Activated CD4-positive, alpha-beta T cell treated with anti-CD3 and anti-CD28 coated beads, Interleukin-2, amount 10 ng/mL, durations not matched to agents 24 days and 14 days (primary cell): Measurements from ENCODE around the gene PPP1R8. TPM values are rescaled to one million over a fixed set of nuclear protein-coding genes. Genes with fewer than 3 reads are reported as not detected.
"Not testable (repeated sequence)": the region's sequence is repeated elsewhere in the genome, so short reads cannot be mapped to it uniquely, and the experiment has no call there.

ENCODE experiments used
- DNase-seq: peaks from one replicate; pipeline ENCODE4 v3.0.0; 2022
- H3K27ac Mint-ChIP-seq: one replicate; pipeline ENCODE4 v1.8.0; 2022; ENCODE audit warnings: mild to moderate bottlenecking, mixed read lengths
- H3K27me3 Mint-ChIP-seq: one replicate; pipeline ENCODE4 v1.8.0; 2022; ENCODE audit warnings: mixed read lengths
- H3K36me3 Mint-ChIP-seq: one replicate; pipeline ENCODE4 v1.8.0; 2022; ENCODE audit warnings: low read depth, mild to moderate bottlenecking, mixed read lengths
- H3K4me1 Mint-ChIP-seq: one replicate; pipeline ENCODE4 v1.8.0; 2021; ENCODE audit warnings: mixed read lengths
- H3K4me3 Mint-ChIP-seq: one replicate; pipeline ENCODE4 v1.8.0; 2022; ENCODE audit warnings: mild to moderate bottlenecking, moderate library complexity, mixed read lengths
- H3K9me3 Mint-ChIP-seq: one replicate; pipeline ENCODE4 v1.8.0; 2021; ENCODE audit warnings: mixed read lengths
- intact Hi-C: fragments of 100-400 bp; cut with micrococcal nuclease; formaldehyde crosslinking; loops from one replicate; pipeline ENCODE4 v1.15.1; 2023
- total RNA-seq: library from RNA; stranded (reverse); gene quantifications from 2 replicates; pipeline ENCODE4 v1.2.3, GENCODE V29; 2022

PPP1R8 gene
- total RNA-seq, 1 donor from 2014 or later: 80.3 TPM

DNA sequence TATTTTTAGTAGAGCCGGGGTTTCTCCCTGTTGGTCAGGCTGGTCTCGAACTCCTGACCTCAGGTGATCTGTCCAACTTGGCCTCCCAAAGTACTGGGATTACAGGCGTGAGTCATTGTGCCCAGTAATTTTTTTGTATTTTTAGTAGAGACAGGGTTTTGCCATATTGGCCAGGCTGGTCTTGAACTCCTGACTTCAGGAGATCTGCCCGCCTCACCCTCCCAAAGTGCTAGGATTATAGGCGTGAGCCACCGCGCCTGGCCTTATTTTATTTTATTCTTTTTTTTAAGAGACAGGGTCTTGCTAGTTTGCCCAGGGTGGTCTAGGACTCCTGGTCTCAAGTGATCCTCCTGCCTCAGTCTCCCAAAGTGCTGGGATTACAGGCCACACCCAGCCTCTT lies 40.5 kb downstream of the PPP1R8 start:
- H3K4me3 Mint-ChIP-seq, H3K36me3 Mint-ChIP-seq, intact Hi-C loops, H3K27ac Mint-ChIP-seq, DNase-seq, H3K9me3 Mint-ChIP-seq, H3K27me3 Mint-ChIP-seq: not testable (repeated sequence)
- peaks cover 39% of the 10 kb centered on the region for H3K4me1 Mint-ChIP-seq

DNA sequence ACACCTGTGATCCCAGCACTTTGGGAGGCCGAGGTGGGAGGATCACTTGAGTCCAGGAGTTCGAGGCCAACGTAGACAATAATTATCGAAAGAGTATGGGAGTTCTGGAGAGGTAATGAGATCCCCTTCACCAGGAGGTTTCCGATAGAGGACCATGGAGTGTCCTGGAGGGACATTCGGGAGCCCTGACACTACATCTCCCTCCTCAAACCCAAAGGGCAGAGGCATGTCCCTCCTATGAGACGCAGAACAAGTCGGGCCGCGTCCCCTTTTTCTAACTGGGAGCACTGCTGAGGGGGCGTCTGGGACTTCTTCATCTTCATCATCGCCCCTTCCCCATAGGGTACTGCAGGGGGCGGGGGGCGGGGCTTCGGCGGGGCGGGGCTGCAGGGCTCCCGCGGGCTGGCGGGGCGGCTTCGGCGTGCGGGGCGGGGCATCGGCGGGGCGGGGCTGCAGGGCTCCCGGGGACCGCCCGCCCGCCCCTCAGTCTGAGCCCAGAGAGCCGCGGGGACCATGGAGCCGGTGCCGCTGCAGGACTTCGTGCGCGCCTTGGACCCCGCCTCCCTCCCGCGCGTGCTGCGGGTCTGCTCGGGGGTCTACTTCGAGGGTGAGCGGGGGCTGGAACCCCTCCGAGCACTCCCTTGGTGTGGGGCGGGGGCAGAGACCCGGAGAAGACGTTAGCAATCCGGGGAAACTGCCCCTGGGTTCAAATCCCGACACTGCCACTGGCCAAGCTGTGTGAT lies 41.6 kb downstream of the PPP1R8 start, which contains the start of gene THEMIS2:
THEMIS2 (plus strand) TSS at position 486 of the 743 bp plus-strand sequence; CDS start at position 514, 28 bp downstream.
- DNase-seq: peak; percentile 92
- Mint-ChIP-seq H3K36me3 (peaks cover 12% of the 10 kb centered on the region), H3K4me3 (peak within 1 kb of the TSS; percentile 90), H3K9me3 (no peaks in the 10 kb centered on the region), H3K27ac (peak within 1 kb of the TSS; percentile 82), H3K27me3 (no peaks in the 10 kb centered on the region), H3K4me1 (peaks cover 39% of the 10 kb centered on the region)
- intact Hi-C loops: no loop called here

DNA sequence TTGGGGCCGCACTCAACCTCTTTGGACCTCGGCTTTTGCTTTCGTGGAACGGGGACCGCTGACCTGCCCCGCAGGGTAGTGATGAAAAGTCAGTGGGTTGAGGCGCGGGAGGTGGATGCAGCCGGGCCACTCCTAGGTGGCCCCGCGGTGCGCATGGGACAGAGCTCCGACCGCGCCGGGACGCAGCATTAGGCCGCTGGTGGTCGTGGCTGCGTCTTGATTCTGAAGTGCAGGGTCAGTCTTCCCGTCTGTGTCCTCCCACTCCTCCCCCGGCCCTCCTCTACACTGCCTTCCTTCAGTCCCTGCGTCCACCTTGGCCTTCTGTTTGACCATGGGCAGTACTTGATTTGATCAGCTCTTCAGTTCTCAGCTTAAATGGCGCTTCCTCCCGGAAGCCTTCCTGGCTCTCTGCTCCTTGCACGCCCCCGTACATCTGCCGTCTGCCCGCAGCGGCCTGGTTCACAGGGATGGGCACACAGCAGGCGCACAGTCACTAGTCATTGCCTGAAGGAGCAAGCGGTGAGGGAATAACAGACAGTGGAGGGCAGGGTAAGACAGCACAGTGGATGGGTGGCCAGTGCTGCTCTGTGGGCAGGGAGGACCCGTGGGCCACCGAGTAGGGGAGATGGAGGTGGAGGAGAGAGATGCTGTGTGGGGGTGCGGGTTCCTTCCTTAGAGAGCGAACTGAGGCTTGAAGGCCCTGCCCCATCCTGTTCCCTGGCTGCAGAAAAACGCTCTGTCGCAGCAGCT lies 42.4 kb downstream of the PPP1R8 start:
- no peaks in the 10 kb centered on the region for H3K9me3 Mint-ChIP-seq
- intact Hi-C loops: no loop called here
- peak; percentile 82 for DNase-seq
- H3K36me3 Mint-ChIP-seq: peaks cover 12% of the 10 kb centered on the region
- peaks cover 39% of the 10 kb centered on the region for H3K4me1 Mint-ChIP-seq
- H3K27me3 Mint-ChIP-seq: no peaks in the 10 kb centered on the region
- peak overlapping the region; percentile 82 for H3K27ac Mint-ChIP-seq
- peak overlapping the region; percentile 90 for H3K4me3 Mint-ChIP-seq

DNA sequence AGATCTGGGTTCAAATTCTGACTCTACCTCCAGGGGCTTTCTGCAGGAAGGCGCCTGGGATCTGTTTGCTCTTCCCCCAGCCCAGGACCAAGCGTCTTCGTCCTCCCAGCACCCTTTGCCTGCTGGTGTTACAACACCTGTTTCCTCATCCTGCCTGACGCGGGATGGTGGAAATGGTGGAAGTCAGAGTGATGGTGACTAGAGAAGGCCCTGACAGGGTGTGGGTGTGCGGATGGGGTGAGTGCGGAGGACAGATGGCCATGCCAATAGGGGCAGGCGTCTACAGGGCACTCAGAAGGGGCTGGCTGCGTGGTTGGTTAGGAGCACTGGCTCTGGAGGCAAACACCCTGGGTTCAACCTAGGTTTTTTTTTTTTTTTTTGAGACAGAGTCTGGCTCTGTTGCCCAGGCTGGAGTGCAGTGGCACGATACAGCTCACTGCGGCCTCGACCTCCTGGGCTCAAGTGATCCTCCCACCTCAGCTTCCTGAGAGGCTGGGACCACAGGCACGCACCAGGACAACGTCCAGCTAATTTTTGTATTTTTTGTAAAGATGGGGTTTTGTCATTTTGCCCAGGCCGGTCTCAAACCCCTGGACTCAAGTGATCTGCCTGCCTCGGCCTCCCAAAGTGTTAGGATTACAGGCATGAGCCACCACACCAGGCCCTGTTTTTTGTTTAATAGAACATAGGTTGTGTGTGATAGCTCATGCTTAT lies 43.2 kb downstream of the PPP1R8 start:
- Mint-ChIP-seq H3K27me3 (no peaks in the 10 kb centered on the region), H3K4me1 (peaks cover 40% of the 10 kb centered on the region), H3K4me3 (peak overlapping the region; percentile 90), H3K27ac (peak overlapping the region; percentile 82), H3K36me3 (peaks cover 19% of the 10 kb centered on the region), H3K9me3 (no peaks in the 10 kb centered on the region)
- peak; percentile 71 for DNase-seq
- intact Hi-C loops: no loop called here

DNA sequence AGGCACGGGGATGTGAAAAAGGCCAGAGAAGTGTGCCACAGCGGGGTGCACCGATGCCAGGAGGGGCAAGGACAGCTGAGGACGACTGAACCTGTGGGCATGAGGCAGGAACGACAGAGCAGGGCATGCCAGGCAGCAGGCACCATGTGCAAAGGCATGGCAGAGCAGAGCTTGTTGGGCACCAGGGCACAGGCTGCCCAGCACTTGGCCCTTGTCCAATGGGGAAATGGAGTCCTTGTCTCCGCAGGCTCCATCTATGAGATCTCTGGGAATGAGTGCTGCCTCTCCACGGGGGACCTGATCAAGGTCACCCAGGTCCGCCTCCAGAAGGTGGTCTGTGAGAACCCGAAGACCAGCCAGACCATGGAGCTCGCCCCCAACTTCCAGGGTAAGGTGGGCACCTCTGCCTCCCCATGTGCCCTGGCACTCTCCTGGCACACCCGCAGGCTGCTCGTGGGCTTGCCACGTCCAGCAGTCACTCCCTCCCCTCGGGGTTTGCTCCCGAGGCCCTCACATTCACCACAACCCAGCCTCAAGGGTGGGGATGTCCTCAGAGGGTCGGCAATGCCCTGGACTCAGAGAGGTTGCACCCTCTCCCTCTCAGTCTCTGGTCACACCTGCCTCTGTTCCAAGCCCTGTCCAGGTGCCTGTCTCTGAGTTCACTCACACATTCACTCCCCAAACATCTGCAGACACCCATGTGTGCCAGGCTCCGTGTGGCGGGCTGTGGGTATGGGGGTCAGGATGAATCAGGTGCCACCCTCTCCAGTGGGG lies 45.9 kb downstream of the PPP1R8 start:
- no peak for DNase-seq
- H3K9me3 Mint-ChIP-seq: no peaks in the 10 kb centered on the region
- H3K4me1 Mint-ChIP-seq: peaks cover 36% of the 10 kb centered on the region
- H3K4me3 Mint-ChIP-seq: no peak overlapping the region
- intact Hi-C loops: no loop called here
- H3K27ac Mint-ChIP-seq: peak overlapping the region; percentile 9
- H3K27me3 Mint-ChIP-seq: no peaks in the 10 kb centered on the region
- H3K36me3 Mint-ChIP-seq: peaks cover 34% of the 10 kb centered on the region

DNA sequence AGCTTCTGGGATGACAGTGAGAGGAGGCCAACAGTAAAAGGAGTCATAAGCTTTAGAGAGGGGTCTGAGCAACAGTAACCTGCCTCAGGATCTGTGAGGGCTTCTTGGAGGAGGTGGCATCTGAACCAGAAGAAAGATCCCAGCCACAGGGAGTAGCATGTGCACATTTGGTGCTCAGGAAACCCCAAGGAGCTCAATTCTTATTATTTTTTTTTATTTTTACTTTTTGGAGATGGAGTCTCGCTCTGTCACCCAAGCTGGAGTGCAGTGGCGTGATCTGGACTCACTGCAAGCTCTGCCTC lies 46.5 kb downstream of the PPP1R8 start:
- Mint-ChIP-seq H3K27ac (peak overlapping the region; percentile 9), H3K27me3 (no peaks in the 10 kb centered on the region), H3K4me1 (peaks cover 32% of the 10 kb centered on the region), H3K9me3 (no peaks in the 10 kb centered on the region), H3K36me3 (peaks cover 36% of the 10 kb centered on the region), H3K4me3 (no peak overlapping the region)
- intact Hi-C loops: no loop called here
- no peak for DNase-seq

DNA sequence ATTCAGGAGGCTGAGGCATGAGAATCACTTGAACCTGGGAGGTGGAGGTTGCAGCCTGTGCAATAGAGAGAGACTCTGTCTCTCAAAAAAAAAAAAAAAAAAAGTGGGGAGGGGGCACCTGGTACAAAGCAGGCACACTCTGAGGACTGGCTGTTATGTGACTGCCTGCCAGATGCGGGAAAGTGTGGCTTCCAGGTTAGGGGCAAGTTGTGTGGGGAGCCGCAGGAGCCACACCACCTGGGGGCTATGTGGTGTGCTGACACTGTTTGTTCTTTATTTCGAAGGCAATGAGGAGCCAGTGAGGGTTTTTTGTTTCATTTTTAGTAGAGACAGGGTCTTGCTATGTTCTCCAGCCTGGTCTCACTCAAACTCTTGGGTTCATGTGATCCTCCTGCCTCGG lies 47.5 kb downstream of the PPP1R8 start:
- peaks cover 42% of the 10 kb centered on the region for H3K36me3 Mint-ChIP-seq
- DNase-seq: no peak
- no peaks in the 10 kb centered on the region for H3K9me3 Mint-ChIP-seq
- no peak overlapping the region for H3K4me3 Mint-ChIP-seq
- no peaks in the 10 kb centered on the region for H3K27me3 Mint-ChIP-seq
- intact Hi-C loops: no loop called here
- H3K27ac Mint-ChIP-seq: peak overlapping the region; percentile 60
- H3K4me1 Mint-ChIP-seq: peaks cover 30% of the 10 kb centered on the region

DNA sequence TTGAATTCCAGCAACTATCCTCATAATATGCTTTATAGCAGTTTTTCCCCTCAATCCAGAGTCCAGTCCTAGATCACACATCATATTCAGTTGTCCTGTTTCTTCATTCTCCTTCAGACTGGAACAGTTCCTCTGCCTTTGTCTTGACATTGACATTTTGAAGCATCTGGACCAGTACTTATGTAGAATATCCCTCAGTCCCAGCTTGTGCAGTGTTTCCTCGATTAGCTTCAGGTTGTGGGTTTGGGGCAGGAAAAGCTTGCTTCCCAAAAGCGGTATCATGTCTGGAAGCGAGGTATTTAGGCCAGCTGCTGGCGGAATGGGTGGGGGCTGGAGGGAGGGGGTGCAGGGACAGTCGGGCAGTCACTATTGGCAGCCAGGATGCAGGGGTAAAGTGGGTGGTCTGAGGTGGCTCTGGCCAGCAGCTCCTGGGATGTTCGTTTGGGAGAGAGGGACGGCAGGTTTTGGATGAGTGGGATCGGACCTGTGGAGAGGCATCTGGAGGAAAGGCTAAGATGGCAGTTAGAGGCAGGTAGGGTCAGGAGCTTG lies 48.3 kb downstream of the PPP1R8 start:
- Mint-ChIP-seq H3K36me3 (peaks cover 47% of the 10 kb centered on the region), H3K9me3 (no peaks in the 10 kb centered on the region), H3K27me3 (no peaks in the 10 kb centered on the region), H3K4me3 (no peak overlapping the region), H3K4me1 (peaks cover 30% of the 10 kb centered on the region), H3K27ac (peak overlapping the region; percentile 45)
- intact Hi-C loops: no loop called here
- DNase-seq: no peak

DNA sequence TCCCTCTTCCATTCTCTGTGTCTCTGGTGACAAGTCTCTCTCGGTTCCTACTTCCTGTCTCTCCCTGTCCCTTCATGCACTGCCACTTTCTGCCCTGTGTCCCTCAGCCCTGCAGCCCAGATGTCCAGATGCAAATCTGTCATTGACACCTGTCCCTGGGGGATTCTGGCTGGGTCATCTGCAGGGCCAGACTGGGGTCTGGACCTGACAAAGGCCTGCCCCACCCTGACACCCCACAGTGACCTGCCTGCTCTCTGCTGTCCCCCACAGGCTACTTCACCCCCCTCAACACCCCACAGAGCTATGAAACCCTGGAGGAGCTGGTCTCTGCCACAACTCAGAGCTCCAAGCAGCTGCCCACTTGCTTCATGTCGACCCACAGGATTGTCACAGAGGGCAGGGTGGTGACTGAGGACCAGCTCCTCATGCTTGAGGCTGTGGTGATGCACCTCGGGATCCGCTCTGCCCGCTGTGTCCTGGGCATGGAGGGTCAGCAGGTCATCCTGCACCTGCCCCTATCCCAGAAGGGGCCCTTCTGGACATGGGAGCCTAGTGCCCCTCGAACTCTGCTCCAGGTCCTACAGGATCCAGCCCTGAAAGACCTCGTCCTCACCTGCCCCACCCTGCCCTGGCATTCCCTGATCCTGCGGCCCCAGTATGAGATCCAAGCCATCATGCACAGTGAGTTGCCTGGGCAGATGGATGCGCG lies 48.9 kb downstream of the PPP1R8 start:
- Mint-ChIP-seq H3K9me3 (no peaks in the 10 kb centered on the region), H3K36me3 (peaks cover 54% of the 10 kb centered on the region), H3K4me1 (peaks cover 37% of the 10 kb centered on the region), H3K27me3 (no peaks in the 10 kb centered on the region), H3K4me3 (no peak overlapping the region), H3K27ac (no peak overlapping the region)
- intact Hi-C loops: no loop called here
- DNase-seq: no peak

DNA sequence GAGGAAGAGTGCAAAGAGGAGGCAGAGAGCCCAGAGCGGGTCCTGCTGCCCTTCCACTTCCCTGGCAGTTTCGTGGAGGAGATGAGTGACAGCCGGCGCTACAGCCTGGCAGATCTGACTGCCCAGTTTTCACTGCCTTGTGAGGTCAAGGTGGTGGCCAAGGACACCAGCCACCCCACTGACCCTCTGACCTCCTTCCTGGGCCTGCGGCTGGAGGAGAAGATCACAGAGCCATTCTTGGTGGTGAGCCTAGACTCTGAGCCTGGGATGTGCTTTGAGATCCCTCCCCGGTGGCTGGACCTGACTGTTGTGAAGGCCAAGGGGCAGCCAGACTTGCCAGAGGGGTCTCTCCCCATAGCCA lies 51.9 kb downstream of the PPP1R8 start:
- peaks cover 71% of the 10 kb centered on the region for H3K36me3 Mint-ChIP-seq
- peaks cover 54% of the 10 kb centered on the region for H3K4me1 Mint-ChIP-seq
- H3K9me3 Mint-ChIP-seq: no peaks in the 10 kb centered on the region
- H3K27ac Mint-ChIP-seq: peak overlapping the region; percentile 62
- H3K27me3 Mint-ChIP-seq: no peaks in the 10 kb centered on the region
- DNase-seq: no peak
- intact Hi-C loops: no loop called here
- no peak overlapping the region for H3K4me3 Mint-ChIP-seq

DNA sequence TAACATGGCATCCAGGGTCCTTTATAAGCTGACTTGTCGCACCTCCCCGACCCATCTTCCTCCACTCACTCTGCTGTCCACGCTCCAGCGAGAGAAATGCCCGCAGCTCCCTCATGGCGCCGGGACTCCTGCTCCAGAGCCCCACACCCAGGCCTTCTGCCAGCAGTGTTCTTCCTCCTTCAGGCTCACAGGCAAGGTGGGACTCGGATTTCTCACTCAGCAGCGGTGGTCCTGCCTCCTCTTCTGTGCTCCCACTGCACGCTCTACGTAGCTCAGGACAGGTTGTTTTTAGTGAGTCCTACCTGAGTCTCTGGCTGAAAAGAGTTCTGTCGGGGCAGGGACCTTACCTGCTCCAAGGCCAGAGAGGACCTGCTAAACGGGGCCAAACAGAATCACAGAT lies 53.0 kb downstream of the PPP1R8 start:
- H3K27ac Mint-ChIP-seq: peak overlapping the region; percentile 76
- peaks cover 54% of the 10 kb centered on the region for H3K4me1 Mint-ChIP-seq
- no peak overlapping the region for H3K4me3 Mint-ChIP-seq
- DNase-seq: no peak
- peaks cover 71% of the 10 kb centered on the region for H3K36me3 Mint-ChIP-seq
- intact Hi-C loops: no loop called here
- H3K9me3 Mint-ChIP-seq: no peaks in the 10 kb centered on the region
- H3K27me3 Mint-ChIP-seq: no peaks in the 10 kb centered on the region

DNA sequence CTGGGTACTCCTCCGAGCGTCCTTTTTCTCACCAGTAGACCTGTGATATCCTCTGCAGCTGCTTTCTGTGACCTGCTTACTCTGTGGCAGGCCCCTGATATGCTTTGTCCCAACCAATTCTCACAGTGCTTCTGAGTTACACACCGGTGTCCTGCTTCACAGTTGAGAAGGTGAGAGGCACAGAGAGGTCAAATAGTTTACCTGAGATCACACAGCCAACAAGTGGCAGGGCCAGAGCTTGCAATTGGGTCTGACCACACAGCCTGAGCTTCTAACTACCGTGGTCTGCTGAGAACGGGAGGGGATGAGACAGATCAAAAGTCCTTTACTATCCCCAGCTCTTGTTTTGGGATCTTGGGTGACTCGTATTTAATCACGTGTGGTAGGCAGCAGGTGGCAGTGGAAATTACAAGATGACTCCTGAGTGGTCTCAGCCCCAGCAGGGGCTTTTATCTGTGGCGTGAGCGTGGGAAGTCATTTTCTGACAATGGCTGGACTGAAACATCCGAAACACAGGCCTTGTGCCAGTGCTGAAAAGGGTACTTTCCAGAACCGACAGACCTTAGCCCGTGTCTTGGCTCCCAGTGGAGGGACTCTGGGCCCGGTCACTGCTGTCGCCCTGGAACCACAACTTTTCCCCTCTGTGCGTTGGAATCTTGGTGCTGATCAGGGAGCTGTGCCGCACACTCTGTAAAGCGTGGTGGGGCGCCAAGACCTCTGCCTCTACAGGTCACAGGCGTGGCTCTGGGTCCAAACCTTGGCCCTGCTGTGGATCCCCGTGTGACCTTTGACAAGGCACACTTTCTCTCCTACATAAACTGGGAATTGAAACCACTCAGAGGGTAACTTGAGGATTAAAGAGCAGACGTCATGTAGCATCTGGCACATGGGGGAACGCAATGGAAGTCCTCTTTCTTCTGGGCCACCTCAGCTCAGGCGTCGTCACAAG lies 53.7 kb downstream of the PPP1R8 start:
- DNase-seq: no peak
- H3K9me3 Mint-ChIP-seq: no peaks in the 10 kb centered on the region
- H3K36me3 Mint-ChIP-seq: peaks cover 68% of the 10 kb centered on the region
- intact Hi-C loops: no loop called here
- no peaks in the 10 kb centered on the region for H3K27me3 Mint-ChIP-seq
- peaks cover 55% of the 10 kb centered on the region for H3K4me1 Mint-ChIP-seq
- H3K27ac Mint-ChIP-seq: peak overlapping the region; percentile 76
- peak overlapping the region; percentile 28 for H3K4me3 Mint-ChIP-seq
